Brain pericyte (primary cell): ENCODE results near the gene CCDC92B.

Experiments used
- DNase-seq: peaks from one replicate; pipeline ENCODE4 v3.0.0-alpha.2; 2012; ENCODE audit warnings: low read depth, low spot score

The CCDC92B gene

GRCh38 chr17:2721603-2722002 is 27.8 kb downstream of the CCDC92B start:
- DNase-seq = no peak

GRCh38 chr17:2719861-2720260 is 29.6 kb downstream of the CCDC92B start:
- DNase-seq = no peak

GRCh38 chr17:2718150-2718938 is 31.1 kb downstream of the CCDC92B start:
- no peak for DNase-seq

- DNase-seq = no peak
These were observed 32.8 kb downstream of the CCDC92B start for GRCh38 chr17:2716649-2717048.

GRCh38 chr17:2713881-2714280 is 35.6 kb downstream of the CCDC92B start:
- DNase-seq = no peak

GRCh38 chr17:2712300-2713043 is 37.0 kb downstream of the CCDC92B start:
- no peak for DNase-seq

GRCh38 chr17:2711608-2712299 is 37.7 kb downstream of the CCDC92B start, which contains the start of gene CLUH:
TSS of gene CLUH (minus strand) at chr17:2711764. CDS start at chr17:2711661, 103 bp downstream.
- DNase-seq = peak; percentile 89

GRCh38 chr17:2710803-2711607 is 38.4 kb downstream of the CCDC92B start:
- no peak for DNase-seq

GRCh38 chr17:2710071-2710802 is 39.2 kb downstream of the CCDC92B start:
- DNase-seq = no peak

- no peak for DNase-seq
These were observed 40.2 kb downstream of the CCDC92B start for GRCh38 chr17:2709183-2709661.

GRCh38 chr17:2708585-2709182 is 40.8 kb downstream of the CCDC92B start:
- no peak for DNase-seq

- DNase-seq = no peak
These were observed 41.5 kb downstream of the CCDC92B start for GRCh38 chr17:2707721-2708584.

- DNase-seq = no peak
These were observed 42.4 kb downstream of the CCDC92B start for GRCh38 chr17:2706911-2707510.

GRCh38 chr17:2705888-2706795 is 43.3 kb downstream of the CCDC92B start:
- no peak for DNase-seq

- DNase-seq = no peak
These were observed 44.2 kb downstream of the CCDC92B start for GRCh38 chr17:2705263-2705662.

GRCh38 chr17:2704890-2705248 is 44.6 kb downstream of the CCDC92B start:
- DNase-seq = no peak

- DNase-seq = no peak
These were observed 45.2 kb downstream of the CCDC92B start for GRCh38 chr17:2704031-2704889.
